NCI-H69 (cell line): ENCODE data around the gene ZNG1B.
"Not testable (repeated sequence)": the region's sequence is repeated elsewhere in the genome, so short reads cannot be mapped to it uniquely, and the experiment has no call there.

Experiments
- DNase-seq: peaks from one replicate; lab custom pipeline; 2025; lab: John Stamatoyannopoulos, UW

The ZNG1B gene

GRCh38 chr2:113437508-113438465 is at the start of gene ZNG1B:
ZNG1B (plus strand) TSS chr2:113437691; CDS start chr2:113437869, 178 bp downstream.
- DNase-seq: not testable (repeated sequence)

GRCh38 chr2:113390124-113390849 is 47.2 kb upstream of the ZNG1B start:
- DNase-seq: no peak

GRCh38 chr2:113391073-113391472 is 46.4 kb upstream of the ZNG1B start:
- no peak for DNase-seq

- no peak for DNase-seq
These were observed 31.4 kb upstream of the ZNG1B start for GRCh38 chr2:113406114-113406513.

- DNase-seq: no peak
These were observed 29.9 kb upstream of the ZNG1B start for GRCh38 chr2:113407446-113408099.

- DNase-seq: not testable (repeated sequence)
These were observed 25.7 kb upstream of the ZNG1B start for GRCh38 chr2:113411725-113412352.

- DNase-seq: not testable (repeated sequence)
These were observed 24.7 kb upstream of the ZNG1B start for GRCh38 chr2:113412774-113413173.

GRCh38 chr2:113431773-113432172 is 5.7 kb upstream of the ZNG1B start:
- not testable (repeated sequence) for DNase-seq

GRCh38 chr2:113433468-113433867 is 4.0 kb upstream of the ZNG1B start:
- not testable (repeated sequence) for DNase-seq

- DNase-seq: not testable (repeated sequence)
These were observed 28.3 kb downstream of the ZNG1B start for GRCh38 chr2:113465770-113466169.

GRCh38 chr2:113476688-113477368 is 39.3 kb downstream of the ZNG1B start:
- not testable (repeated sequence) for DNase-seq

- DNase-seq: not testable (repeated sequence)
These were observed 59.0 kb downstream of the ZNG1B start for GRCh38 chr2:113496527-113496926.

GRCh38 chr2:113498365-113498764 is 60.9 kb downstream of the ZNG1B start, which contains the start of gene FOXD4L1:
FOXD4L1 (plus strand) TSS chr2:113498665; CDS start chr2:113499257, 592 bp downstream.
- DNase-seq: not testable (repeated sequence)

GRCh38 chr2:113499019-113499885 is 61.8 kb downstream of the ZNG1B start:
- not testable (repeated sequence) for DNase-seq

- DNase-seq: not testable (repeated sequence)
These were observed 62.6 kb downstream of the ZNG1B start for GRCh38 chr2:113499886-113500722.

GRCh38 chr2:113500723-113501038 is 63.2 kb downstream of the ZNG1B start:
- DNase-seq: not testable (repeated sequence)

GRCh38 chr2:113502216-113503093 is 65.0 kb downstream of the ZNG1B start:
- DNase-seq: not testable (repeated sequence)
